OCI-LY1 (cell line): ENCODE results near the gene VEPH1.

Source experiments
- EZH2 ChIP-seq: fragments of 200-600 bp; sonication (generic), shearing (Covaris generic); IDR thresholded peaks from 2 replicates; pipeline ENCODE4 v1.8.0; 2017; ENCODE audit warnings: borderline replicate concordance, mixed run types, mild to moderate bottlenecking, antibody characterized with exemption, low read length, moderate library complexity, mixed read lengths
- TF ChIP-seq, protein P1 (sequence below): fragments of 200-600 bp; sonication (generic), shearing (Covaris generic); IDR thresholded peaks from 2 replicates; pipeline ENCODE4 v1.5.1; 2017; ENCODE audit warnings: mild to moderate bottlenecking, antibody characterized with exemption, low read length, moderate library complexity, mixed read lengths

DNA sequence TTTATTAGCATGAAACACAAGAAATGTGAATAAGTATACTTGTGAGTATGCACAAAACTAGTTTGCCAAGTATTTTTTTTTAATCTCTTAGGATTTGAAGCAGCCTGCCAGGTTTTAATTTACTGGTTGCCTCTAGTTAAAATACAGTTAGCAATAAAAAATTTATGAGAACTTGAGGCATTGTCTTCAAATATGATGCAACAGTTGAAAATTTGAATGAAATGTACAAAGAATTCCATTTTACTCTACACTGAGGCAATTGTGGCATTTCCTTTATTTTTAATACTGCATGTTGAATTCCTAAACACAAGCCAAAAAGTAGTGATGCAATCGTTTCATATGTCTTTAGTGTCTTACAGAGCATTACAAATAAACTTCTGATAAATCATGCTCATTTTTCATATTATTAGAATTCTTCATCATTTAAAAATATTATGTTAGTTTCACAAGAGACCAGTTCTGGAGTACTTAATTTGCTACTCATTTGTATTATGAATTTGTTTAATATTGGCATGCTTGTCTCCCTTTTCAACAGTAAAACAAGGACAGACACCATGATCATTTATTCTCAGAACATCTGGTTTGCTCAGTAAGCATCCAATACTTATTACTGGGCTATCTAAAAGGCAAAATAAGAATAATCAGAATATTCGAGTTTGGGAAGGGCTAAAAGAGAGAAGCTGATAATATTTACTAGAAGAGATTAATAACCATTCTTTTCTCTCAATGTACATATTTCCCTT is 191.4 kb downstream of the VEPH1 start:
- TF ChIP-seq, protein P1, sequence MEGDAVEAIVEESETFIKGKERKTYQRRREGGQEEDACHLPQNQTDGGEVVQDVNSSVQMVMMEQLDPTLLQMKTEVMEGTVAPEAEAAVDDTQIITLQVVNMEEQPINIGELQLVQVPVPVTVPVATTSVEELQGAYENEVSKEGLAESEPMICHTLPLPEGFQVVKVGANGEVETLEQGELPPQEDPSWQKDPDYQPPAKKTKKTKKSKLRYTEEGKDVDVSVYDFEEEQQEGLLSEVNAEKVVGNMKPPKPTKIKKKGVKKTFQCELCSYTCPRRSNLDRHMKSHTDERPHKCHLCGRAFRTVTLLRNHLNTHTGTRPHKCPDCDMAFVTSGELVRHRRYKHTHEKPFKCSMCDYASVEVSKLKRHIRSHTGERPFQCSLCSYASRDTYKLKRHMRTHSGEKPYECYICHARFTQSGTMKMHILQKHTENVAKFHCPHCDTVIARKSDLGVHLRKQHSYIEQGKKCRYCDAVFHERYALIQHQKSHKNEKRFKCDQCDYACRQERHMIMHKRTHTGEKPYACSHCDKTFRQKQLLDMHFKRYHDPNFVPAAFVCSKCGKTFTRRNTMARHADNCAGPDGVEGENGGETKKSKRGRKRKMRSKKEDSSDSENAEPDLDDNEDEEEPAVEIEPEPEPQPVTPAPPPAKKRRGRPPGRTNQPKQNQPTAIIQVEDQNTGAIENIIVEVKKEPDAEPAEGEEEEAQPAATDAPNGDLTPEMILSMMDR: no peak
- TF ChIP-seq EZH2: no peak
